ENCODE results near the gene PATE4.
"Not testable (repeated sequence)": the region's sequence is repeated elsewhere in the genome, so short reads cannot be mapped to it uniquely, and the experiment has no call there.

PATE4 gene, protein sequence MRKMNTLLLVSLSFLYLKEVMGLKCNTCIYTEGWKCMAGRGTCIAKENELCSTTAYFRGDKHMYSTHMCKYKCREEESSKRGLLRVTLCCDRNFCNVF

DNA sequence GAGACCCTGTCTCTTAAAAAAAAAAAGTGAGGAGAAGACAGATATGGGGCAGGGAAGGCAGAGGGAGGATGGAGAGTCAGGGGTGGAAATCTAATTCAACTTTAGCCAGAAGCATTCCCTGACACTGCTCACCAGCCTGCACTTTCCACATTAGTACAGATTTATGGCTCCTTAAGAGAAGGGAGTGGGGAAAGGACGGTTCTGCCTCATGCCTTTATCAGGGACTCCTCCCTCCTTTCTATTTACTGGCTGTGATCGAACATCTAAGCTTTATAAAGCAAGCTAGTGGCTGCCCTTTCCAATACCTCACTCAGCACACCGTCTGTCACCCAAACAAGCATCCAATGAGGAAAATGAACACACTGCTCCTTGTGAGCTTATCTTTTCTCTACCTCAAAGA is at the start of gene PATE4:
PATE4 (plus strand) TSS at position 301 of the 400 bp plus-strand sequence; CDS start at position 345, 44 bp downstream.
- no peak for DNase-seq (ENCODE audit: low read depth)

DNA sequence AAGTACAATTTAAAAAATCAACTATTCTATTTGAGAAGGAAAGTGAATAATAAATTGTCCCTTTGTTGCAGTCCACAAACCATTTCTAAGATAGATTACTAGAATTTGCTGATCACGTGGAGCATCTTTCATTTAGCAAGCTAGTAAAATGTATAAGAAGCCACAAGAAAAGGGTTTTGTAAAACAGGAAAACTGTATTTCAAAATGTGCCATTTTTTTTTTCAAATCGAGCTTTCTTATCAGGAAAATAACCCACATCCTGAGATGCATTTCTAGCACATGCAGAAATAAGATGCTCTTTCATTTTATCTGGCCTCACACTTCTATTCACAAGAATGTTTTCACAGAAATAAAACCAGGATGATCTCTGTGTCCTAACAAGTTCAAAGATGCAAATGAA is 48.4 kb upstream of the PATE4 start:
- no peak for DNase-seq (ENCODE audit: low read depth)

DNA sequence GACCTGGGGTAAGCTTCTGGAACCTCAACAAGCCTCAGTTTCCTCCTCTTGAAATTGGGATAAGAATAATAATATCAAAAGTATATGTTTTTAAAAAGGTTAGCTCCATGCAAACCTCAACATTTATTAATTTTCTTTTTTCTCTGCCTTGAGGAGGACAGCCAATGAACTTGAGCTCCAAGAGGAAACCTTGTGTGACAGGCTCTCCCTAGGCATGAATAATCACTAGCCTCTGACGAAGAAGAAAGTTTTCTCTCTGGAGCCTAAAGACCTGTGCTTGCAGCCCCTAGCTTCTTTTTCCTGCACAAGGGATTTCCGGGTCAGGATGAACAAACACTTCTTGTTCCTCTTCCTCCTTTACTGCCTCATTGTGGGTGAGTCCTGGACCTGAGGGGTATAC is 45.3 kb upstream of the PATE4 start, which contains the start of gene PATE3:
PATE3 (plus strand) TSS at position 301 of the 400 bp plus-strand sequence; CDS start at position 326, 25 bp downstream.
- DNase-seq (ENCODE audit: low read depth): no peak

DNA sequence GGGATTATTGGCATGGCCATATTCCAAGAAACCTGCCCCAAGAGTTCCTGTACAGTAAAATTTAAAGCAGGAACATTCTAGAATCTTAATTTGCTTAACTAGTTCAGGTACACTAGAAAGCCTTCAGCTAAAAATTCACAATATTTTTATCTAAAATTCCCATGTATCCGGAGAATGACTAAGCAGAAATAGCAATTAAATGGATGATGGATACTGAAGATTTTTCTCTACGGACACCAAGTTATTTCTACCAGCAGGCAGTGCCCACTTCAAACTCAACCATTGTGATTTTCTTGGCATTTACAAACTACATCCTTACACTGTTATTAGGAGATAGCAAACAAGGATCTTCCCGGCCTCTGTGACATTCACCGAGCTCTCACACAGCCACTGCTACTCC is 42.3 kb upstream of the PATE4 start:
- no peak for DNase-seq (ENCODE audit: low read depth)

DNA sequence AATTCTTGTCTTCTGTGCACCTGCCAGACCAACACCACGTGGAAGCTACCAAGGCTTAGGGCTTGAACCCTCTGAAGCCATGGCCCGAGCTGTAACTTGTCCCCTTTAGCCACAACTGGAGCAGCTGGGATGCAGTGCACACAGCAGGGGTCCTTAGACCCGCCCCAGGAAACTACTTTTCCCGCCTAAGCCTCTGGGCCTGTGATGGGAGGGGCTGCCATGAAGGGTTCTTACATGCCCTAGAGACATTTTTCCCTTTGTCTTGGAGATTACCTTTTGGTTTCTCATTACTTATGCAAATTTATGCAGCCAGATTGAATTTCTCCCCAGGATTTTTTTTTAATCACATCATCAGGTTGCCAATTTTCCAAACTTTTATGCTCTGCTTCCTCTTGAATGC is 35.5 kb upstream of the PATE4 start:
- DNase-seq (ENCODE audit: low read depth): no peak

DNA sequence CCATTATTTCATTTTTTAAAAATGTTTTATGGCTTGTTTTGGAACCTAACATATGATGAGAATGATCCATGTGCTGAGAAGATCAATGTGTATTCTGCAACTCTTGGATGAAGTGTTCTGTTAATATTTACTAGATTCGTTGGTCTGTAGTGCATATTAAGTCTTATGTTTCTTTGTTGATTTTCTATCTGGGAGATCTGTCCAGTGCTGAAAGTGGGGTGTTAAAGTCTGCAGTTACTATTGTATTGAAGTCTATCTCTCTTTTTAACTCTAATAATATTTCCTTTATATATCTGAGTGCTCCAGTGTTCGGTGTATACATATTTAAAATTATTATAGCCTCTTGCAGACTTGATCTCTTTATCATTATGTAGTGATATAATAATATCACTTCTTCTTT is 33.3 kb upstream of the PATE4 start:
- no peak for DNase-seq (ENCODE audit: low read depth)

DNA sequence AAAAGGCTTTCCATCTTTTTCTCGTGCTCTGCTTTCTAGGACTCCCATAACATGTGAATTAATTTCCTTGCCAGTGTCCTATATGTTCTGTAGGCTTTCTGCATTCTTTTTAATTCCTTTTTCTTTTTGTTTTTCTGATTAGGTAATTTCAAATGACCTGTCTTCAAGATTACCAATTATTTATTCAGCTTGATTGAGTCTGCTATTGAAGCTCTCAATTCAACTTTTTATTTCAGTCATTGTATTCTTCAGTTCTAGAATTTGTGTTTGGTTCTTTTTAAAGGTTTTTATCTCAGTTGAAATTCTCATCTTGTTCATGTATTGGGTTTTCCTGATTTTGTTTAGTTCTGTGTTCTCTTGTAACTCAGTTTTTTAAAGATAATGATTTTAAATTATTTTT is 30.7 kb upstream of the PATE4 start:
- DNase-seq (ENCODE audit: low read depth): no peak

DNA sequence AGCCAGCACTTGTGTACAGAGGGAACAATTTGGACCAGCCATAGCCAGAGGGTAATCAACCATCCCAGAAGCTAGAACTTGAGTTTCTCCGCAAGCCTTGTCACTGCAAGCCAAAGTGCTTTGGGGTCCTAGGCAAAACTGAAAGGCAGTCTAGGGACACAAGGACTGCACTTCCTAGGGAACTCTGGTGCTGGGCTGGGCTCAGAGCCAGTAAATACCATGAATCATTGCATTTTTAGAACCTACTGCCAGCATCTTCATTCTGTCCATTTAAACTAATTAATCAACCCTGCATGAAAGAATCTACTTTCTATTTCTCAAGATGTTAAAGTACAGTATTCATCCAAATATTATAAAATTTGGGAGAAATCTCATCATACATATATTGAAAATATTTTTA is 25.2 kb upstream of the PATE4 start:
- DNase-seq (ENCODE audit: low read depth): no peak

DNA sequence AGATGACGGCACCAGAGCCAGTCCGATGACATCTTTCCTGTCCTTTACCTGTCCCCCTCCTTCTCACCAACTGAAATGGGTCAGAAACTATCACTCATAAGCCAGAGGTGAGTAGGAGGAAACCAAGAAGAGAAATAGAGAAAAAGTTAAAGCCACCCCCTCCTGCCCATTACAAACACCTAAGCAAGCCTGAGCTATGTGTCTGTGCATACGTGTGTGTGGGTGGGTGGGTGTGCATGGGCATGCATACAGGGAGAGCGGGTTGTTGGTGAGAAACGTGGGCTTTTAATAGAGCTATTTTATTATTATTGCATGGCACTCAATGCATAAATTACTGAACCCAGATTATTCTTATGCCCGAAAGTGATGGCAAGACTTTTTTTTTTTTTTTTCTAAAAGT is 2.6 kb downstream of the PATE4 start:
- no peak for DNase-seq (ENCODE audit: low read depth)

DNA sequence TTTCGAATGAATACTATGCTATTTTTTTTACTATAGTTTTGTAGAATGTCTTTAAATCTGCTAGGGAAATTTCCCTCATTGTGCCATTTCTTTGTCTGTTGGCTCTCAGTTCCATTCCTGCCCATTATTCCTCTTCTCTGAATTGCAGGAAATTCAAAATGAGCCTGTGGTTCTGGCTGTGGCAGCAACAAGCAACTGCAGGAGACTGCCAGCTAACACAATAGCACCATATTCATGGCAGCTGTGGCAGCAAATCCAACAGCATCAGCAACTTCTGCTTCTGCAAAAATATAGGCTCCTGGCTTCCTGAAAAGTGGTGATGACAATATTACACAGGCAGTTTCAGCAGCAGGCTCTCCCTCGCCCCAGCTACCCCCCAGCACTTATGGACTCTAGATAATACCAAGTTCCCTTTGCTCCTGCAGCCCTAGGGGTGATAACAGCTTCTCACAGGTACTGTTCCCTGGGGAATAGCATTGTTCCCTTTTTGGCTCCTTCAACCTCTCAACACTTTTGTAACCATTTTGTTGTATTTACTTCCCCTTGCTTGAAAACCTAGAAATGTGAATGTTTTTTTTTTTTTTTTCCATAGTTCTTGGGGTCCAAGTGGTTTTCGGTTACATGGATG is 9.3 kb downstream of the PATE4 start:
- DNase-seq (ENCODE audit: low read depth): no peak

DNA sequence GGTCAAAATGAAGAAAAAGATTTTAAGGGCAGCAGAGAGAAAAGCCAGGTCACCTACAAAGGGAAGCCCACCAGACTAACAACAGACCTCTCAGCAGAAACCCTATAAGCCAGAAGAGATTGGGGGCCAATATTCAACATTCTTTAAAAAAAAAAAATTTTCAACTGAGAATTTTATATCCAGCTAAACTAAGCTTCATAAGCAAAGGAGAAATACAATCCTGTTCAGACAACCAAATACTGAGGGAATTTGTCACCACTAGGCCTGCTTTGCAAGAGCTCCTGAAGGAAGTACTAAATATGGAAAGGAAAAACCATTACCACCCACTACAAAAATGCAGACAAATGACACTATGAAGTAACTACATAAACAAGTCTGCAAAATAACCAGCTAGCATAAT is 13.1 kb downstream of the PATE4 start:
- no peak for DNase-seq (ENCODE audit: low read depth)

DNA sequence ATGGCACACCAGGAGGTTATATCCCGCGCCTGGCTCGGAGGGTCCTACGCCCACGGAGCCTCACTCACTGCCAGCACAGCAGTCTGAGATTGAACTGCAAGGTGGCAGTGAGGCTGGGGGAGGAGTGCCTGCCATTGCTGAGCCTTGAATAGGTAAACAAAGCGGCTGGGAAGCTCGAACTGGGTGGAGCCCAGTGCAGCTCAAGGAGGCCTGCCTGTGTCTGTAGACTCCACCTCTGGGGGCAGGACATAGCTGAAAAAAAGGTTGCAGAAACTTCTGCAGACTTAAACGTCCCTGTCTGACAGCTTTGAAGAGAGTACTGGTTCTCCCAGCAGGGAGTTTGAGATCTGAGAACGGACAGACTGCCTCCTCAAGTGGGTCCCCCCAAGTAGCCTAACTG is 24.6 kb downstream of the PATE4 start:
- not testable (repeated sequence) for DNase-seq (ENCODE audit: low read depth)

DNA sequence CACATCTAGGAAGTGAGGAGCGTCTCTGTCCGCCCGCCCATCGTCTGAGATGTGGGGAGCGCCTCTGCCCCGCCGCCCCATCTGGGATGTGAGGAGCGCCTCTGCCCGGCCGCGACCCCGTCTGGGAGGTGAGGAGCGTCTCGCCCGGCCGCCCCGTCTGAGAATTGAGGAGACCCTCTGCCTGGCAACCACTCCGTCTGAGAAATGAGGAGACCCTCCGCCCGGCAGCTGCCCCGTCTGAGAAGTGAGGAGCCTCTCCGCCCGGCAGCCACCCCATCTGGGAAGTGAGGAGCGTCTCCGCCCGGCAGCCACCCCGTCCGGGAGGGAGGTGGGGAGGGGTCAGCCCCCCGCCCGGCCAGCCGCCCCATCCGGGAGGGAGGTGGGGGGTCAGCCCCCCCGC is 29.7 kb downstream of the PATE4 start:
- not testable (repeated sequence) for DNase-seq (ENCODE audit: low read depth)

DNA sequence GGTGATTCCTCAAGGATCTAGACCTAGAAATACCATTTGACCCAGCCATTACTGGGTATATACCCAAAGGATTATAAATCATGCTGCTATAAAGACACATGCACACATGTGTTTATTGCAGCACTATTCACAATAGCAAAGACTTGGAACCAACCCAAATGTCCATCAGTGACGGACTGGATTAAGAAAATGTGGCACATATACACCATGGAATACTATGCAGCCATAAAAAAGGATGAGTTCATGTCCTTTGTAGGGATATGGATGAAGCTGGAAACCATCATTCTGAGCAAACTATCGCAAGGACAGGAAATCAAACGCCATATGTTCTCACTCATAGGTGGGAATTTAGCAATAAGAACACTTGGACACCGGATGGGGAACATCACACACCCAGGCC is 32.2 kb downstream of the PATE4 start:
- DNase-seq (ENCODE audit: low read depth): not testable (repeated sequence)

DNA sequence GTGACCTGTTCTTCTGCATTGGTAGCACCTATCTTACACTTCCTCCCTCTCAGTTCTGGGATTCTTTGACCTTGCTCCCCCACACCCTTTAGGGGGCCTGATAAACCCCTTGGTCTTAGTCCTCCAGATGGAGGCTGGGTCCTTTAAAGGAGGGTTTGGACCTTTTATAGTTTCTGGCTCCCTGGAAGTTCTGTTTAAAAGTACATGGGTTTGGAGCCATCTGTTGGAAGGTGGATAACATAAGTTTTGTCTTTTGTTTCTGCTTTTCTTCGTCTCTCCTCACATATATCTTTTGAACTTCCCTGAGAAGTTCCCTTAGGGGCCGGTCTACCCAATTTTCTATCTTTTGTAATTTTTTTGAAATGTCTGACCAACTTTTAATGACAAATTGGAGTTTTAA is 36.4 kb downstream of the PATE4 start:
- DNase-seq (ENCODE audit: low read depth): no peak

DNA sequence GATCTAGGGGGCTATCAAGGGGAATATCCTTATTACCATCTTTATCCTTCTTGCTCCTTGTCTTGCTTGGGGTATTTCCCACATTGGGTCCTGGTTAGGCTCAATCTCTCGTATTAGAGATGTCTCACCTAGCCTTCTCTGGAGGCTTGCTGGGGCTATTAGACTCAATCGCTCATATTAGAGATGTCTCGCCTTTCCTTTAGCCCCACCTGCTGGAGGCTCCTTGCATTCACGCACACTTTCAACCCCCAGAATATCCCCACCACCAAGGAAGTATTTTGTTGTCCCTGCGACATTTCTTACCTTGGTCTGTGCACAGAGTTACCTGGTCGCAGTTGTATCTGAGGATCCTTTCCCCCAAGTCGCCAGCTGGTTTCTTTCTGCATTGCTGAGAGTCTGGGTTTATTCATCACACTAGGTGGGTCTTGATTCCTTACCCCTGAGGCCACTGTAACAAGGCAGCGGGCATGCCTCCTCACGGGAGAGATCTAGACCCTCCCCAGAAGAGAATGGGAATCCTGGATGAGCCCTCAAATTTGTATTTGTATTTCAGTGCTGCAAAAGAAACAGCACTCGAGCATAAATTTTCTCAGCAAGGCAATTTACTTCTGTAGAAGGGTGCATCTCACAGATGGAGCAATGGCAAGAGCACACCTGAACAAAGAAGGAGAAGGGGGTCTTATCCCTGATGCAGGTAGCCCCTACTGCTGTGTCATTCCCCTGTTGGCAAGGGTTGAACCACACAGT is 38.4 kb downstream of the PATE4 start:
- DNase-seq (ENCODE audit: low read depth): no peak

DNA sequence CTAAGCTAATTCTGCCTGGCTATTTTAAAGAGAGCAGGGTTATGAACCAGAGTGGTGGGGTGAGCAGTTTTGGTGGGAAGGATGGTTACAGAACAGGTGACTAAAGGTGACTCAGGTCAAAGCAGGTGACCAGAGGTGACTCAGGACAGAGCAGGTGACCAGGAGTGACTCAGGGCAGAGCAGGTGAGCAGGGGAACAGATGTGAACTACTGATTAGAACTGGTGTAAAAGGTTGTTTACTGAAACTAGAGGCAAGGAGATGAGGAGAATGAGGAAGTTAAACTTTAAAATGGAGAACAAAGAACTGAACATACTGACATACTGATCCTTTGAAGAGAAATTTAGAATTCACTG is 39.0 kb downstream of the PATE4 start:
- DNase-seq (ENCODE audit: low read depth): no peak

DNA sequence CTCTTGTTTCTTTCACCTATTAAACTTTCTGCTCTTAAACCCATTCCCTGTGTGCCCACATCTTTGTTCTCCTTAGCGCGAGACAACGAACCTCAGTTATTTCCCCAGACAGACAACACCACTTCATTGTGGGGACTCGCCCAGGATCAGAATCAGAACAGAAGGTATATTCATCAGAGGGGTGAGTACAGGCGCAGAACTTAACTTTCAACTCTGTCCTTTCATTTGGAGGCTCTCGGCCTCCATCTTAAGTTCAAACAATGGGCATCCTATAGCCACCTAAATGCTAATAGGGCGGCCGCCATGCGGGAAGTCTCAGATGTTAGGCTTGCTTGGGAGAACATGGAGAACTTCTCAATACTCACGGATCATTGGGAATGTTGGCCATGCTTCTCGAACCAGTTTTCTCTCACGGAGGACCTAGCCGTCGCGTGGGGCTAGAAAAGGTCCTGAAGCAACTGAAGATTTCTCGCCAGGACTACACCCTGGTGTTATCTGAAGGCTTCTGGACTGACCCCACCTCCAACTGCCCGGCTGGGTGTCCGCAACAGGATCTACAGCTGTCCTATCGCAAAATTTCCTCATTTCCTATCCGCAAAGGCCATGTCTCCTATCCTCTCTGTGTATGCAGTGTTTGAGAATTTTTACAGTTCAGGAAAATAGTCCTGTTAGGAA is 40.9 kb downstream of the PATE4 start:
- DNase-seq (ENCODE audit: low read depth): no peak

DNA sequence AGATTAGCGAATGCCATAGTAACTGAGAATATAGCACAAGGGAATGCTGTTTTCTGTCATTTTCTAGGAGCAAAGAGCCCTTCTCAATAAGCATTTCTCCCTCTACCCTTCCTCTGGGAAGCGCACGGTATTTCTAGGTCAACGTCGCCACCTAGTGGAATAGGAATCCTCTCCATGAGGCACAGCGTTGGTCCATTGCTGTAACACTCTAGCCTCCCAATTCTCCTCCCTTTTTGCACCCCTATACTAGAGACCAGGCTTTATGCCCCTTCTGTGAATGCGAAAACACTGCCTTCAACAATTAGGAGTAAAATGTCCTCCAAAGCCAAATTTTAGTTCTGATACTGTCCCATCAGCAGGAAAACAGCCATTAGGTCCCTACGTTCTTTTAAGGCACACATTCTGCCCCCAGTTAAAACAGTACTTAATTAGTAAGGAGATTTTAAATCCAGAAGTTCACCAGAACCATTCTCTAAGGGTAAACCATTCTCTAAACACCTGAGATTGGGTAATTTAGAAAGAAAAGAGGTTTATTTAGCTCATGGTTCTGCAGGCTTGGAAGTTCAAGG is 41.5 kb downstream of the PATE4 start:
- peak; percentile 17 for DNase-seq (ENCODE audit: low read depth)

DNA sequence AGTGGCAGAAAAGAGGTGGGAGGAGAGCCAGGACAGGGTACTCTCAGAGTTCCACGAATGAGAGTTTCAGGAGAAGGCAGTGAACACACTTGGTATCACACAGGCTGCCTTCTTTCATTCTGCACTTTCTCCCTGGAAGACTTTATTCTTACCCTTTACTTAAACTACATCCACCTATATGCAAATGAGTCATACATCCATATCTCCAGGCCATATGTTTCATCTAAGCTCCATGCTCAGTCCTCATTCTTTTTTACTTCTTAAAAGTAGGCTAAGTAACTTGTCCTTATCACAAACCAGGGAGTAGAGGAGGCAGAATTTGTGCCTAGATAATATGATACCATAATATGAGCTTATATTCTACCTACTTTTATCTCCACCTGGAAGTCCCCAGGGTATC is 48.2 kb downstream of the PATE4 start:
- DNase-seq (ENCODE audit: low read depth): no peak

DNA sequence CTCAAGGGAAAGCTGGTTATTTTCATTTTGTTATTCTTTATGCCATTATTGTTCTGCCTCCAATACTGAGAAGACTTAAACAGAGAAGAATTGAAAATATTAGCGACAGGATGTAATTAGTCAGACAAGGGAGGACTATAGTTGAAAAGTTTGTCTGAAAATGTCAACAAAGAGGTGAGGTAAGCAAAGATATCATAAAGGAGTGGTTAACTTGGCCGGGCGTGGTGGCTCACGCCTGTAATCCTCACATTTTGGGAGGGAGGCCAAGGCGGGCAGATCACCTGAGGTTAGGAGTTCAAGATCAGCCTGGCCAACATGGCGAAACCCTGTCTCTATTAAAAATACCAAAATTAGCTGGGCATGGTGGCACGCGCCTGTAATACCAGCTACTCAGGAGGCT is 50.3 kb downstream of the PATE4 start:
- DNase-seq (ENCODE audit: low read depth): no peak

DNA sequence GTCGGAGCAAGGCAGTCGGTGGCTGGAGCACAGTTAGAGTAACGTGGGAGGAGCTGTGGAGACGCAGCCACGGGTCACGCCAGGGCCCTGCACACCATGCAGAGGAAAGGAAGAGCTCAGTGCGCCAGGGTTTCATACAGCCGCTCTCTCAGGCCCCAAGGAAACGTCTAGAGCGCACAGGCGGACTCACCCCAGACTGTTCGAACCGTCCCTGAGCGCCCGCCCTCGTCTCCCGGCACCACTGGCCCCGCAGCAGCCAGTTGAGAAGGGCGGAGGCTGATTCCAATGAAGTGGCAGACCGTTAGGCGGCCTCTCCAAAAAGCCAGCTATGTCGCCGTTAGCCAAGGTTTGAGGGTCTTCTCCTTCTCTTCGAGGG is 53.9 kb downstream of the PATE4 start:
- no peak for DNase-seq (ENCODE audit: low read depth)

Data from stimulated activated CD8-positive, alpha-beta memory T cell treated with anti-CD3 and anti-CD28 coated beads, Interleukin-15, amount 100 ng/mL, for 1 hour (primary cell).